Vagina (tissue), 2 donors: ENCODE measurements around the gene DNAJC2. TPM values are rescaled to one million over a fixed set of nuclear protein-coding genes. Genes with fewer than 3 reads are reported as not detected.

Source experiments
- DNase-seq, 2 donors: peaks; one replicate each; pipeline ENCODE4 v3.0.0-alpha.2; 2017; ENCODE audit errors: extremely low spot score in 2 of 2
- H3K27ac ChIP-seq: fragments of 200-600 bp; sonication (generic); one replicate; pipeline ENCODE4 v1.5.1; 2019
- H3K27me3 ChIP-seq: fragments of 200-600 bp; sonication (generic); one replicate; pipeline ENCODE4 v1.5.1; 2019
- H3K36me3 ChIP-seq, 2 donors: fragments of 200-600 bp; sonication (generic); one replicate each; pipeline ENCODE4 v1.5.1; 2017 to 2019
- H3K4me1 ChIP-seq: fragments of 200-600 bp; sonication (generic); one replicate; pipeline ENCODE4 v1.5.1; 2019
- H3K4me3 ChIP-seq, 2 donors: fragments of 200-600 bp; sonication (generic); 1 replicate in 1 of 2; 2 replicates in 1 of 2; pipeline ENCODE4 v1.5.1; 2016 to 2019
- H3K9me3 ChIP-seq: fragments of 200-600 bp; sonication (generic); one replicate; pipeline ENCODE4 v1.5.1; 2019
- POLR2A ChIP-seq, 2 donors: fragments of 450-650 bp; IDR thresholded peaks; one replicate each; pipeline ENCODE4 v1.6.1; 2017; ENCODE audit warnings: antibody characterized with exemption in 2 of 2, mild to moderate bottlenecking in 2 of 2, moderate library complexity in 2 of 2
- POLR2AphosphoS5 ChIP-seq, 2 donors: sonication (generic); formaldehyde crosslinking; IDR thresholded peaks; one replicate each; pipeline ENCODE4 v1.9.0; 2017; ENCODE audit warnings: antibody characterized with exemption in 2 of 2, mild to moderate bottlenecking in 2 of 2, low read depth in 1 of 2; ENCODE audit not compliant: insufficient read depth in 1 of 2
- intact Hi-C: fragments of 100-400 bp; cut with DNase I; formaldehyde crosslinking; loops from one replicate; pipeline ENCODE4 v1.15.1; 2023
- total RNA-seq: library from RNA; depleted of rRNA; stranded (reverse); fragments of >200 nt; gene quantifications from one replicate; pipeline ENCODE4 v1.2.3, GENCODE V29; 2016
- TF ChIP-seq, protein P1 (sequence below), 3 experiments: fragments of 450-650 bp in 2 of 3; fragments of 200-600 bp in 1 of 3; sonication (generic) in 1 of 3; IDR thresholded peaks; one replicate each; pipeline ENCODE4 v1.5.1; 2017 to 2019; ENCODE audit warnings: antibody characterized with exemption in 3 of 3, mild to moderate bottlenecking in 2 of 3, moderate library complexity in 2 of 3

The DNAJC2 gene
- total RNA-seq, 1 donor from 2014 or later = 12.0 TPM

DNA sequence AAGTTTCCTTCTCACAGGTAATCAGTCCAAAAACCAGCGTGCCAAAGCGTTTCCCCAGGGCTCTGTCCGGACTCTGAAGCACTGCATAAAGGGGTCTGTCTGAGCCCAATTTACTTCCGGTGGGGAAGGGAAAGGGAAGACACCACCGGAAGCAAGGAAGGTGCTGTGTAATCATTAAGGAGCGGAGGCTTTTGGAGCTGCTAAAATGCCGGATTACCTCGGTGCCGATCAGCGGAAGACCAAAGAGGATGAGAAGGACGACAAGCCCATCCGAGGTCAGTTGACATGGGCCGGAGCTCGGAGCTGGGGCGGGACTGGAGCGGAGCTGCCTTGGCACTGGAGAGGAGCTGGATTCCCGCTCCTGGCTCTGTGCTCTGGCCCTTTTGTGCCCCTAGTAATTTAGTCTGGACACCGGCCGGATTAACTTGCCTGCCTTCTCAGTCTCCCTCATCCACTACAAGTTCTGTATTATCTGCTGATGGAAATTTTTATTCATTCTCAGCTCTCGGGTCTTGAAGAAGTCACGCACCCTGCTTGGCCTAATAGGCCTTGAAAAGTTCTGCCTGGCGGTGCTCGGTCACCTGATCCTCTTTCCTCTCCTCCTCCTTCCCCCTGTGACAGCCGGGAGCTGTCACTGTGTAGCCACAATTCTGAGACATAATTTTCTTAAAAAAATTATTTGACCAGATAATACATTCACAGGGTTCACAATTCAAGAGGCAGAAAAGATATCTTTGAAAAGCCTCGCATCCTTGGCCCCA is 3.1 kb upstream of the DNAJC2 start, which contains the start of gene PSMC2:
Gene PSMC2 (plus strand): TSS at position 137 of the 761 bp plus-strand sequence. CDS start 69 bp downstream, at position 206.
- DNase-seq = peak in 1 of 2 donors; percentile 89
- no peaks in the 10 kb centered on the region for H3K27me3 ChIP-seq
- peak; percentile 59 to 81 for TF ChIP-seq POLR2AphosphoS5 (IDR thresholded peaks at IDR 0.05; ENCODE audit: insufficient read depth in 1 of 2, low read depth in 1 of 2)
- TF ChIP-seq, protein P1, sequence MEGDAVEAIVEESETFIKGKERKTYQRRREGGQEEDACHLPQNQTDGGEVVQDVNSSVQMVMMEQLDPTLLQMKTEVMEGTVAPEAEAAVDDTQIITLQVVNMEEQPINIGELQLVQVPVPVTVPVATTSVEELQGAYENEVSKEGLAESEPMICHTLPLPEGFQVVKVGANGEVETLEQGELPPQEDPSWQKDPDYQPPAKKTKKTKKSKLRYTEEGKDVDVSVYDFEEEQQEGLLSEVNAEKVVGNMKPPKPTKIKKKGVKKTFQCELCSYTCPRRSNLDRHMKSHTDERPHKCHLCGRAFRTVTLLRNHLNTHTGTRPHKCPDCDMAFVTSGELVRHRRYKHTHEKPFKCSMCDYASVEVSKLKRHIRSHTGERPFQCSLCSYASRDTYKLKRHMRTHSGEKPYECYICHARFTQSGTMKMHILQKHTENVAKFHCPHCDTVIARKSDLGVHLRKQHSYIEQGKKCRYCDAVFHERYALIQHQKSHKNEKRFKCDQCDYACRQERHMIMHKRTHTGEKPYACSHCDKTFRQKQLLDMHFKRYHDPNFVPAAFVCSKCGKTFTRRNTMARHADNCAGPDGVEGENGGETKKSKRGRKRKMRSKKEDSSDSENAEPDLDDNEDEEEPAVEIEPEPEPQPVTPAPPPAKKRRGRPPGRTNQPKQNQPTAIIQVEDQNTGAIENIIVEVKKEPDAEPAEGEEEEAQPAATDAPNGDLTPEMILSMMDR (IDR thresholded peaks at IDR 0.05) = no peak
- H3K36me3 ChIP-seq = no peaks in the 10 kb centered on the region
- intact Hi-C loops = no loop called here
- peak within 1 kb of the TSS; percentile 81 for H3K27ac ChIP-seq
- H3K4me3 ChIP-seq = peak within 1 kb of the TSS; percentile 66 to 86
- H3K9me3 ChIP-seq = no peaks in the 10 kb centered on the region
- H3K4me1 ChIP-seq = peaks cover 48% of the 10 kb centered on the region

- Histone ChIP-seq H3K27me3 (no peaks in the 10 kb centered on the region), H3K36me3 (no peaks in the 10 kb centered on the region), H3K4me1 (peaks cover 59% of the 10 kb centered on the region), H3K9me3 (no peaks in the 10 kb centered on the region), H3K27ac (no peak overlapping the region), H3K4me3 (no peak overlapping the region)
- no peak for DNase-seq
- intact Hi-C loops = no loop called here
- TF ChIP-seq POLR2A (IDR thresholded peaks at IDR 0.05) (no peak), POLR2AphosphoS5 (IDR thresholded peaks at IDR 0.05; ENCODE audit: insufficient read depth in 1 of 2, low read depth in 1 of 2) (no peak)
- TF ChIP-seq, protein P1 (IDR thresholded peaks at IDR 0.05) = no peak
These were observed 1.8 kb upstream of the DNAJC2 start for GRCh38 chr7:103346396-103346795.

- intact Hi-C loops = no loop called here
- H3K27ac ChIP-seq = peak overlapping the region; percentile 57
- peak overlapping the region; percentile 79 to 81 for H3K4me3 ChIP-seq
- H3K36me3 ChIP-seq = peaks cover 0 to 17% of the 10 kb centered on the region in 2 donors
- peaks cover 40% of the 10 kb centered on the region for H3K4me1 ChIP-seq
- TF ChIP-seq POLR2A (IDR thresholded peaks at IDR 0.05) (no peak), POLR2AphosphoS5 (IDR thresholded peaks at IDR 0.05; ENCODE audit: insufficient read depth in 1 of 2, low read depth in 1 of 2) (no peak)
- TF ChIP-seq, protein P1 (IDR thresholded peaks at IDR 0.05) = peak in 1 of 3 experiments; percentile 17
- no peaks in the 10 kb centered on the region for H3K27me3 ChIP-seq
- no peak for DNase-seq
- no peaks in the 10 kb centered on the region for H3K9me3 ChIP-seq
These were observed 662 bp downstream of the DNAJC2 start for GRCh38 chr7:103343758-103344452.

- H3K27me3 ChIP-seq = no peaks in the 10 kb centered on the region
- DNase-seq = no peak
- H3K36me3 ChIP-seq = peaks cover 0 to 17% of the 10 kb centered on the region in 2 donors
- no peaks in the 10 kb centered on the region for H3K9me3 ChIP-seq
- intact Hi-C loops = no loop called here
- TF ChIP-seq POLR2A (IDR thresholded peaks at IDR 0.05) (no peak), POLR2AphosphoS5 (IDR thresholded peaks at IDR 0.05; ENCODE audit: insufficient read depth in 1 of 2, low read depth in 1 of 2) (no peak)
- TF ChIP-seq, protein P1 (IDR thresholded peaks at IDR 0.05) = no peak
- no peak overlapping the region for H3K27ac ChIP-seq
- peaks cover 34% of the 10 kb centered on the region for H3K4me1 ChIP-seq
- peak overlapping the region; percentile 79 to 81 for H3K4me3 ChIP-seq
These were observed 1.2 kb downstream of the DNAJC2 start for GRCh38 chr7:103343332-103343731.
